NB4 (cell line): ENCODE data around the gene PASK.

Source experiments
- CTCF ChIP-seq: IDR thresholded peaks from one replicate; pipeline ENCODE4 v1.5.1; 2012; ENCODE audit warnings: low read depth, low read length
- MYC ChIP-seq: IDR thresholded peaks from 2 replicates; pipeline ENCODE4 v1.6.1; 2011; ENCODE audit warnings: low read depth, low read length
- POLR2A ChIP-seq: IDR thresholded peaks from 2 replicates; pipeline ENCODE4 v1.6.1; 2011; ENCODE audit warnings: mild to moderate bottlenecking; ENCODE audit not compliant: insufficient read length; ENCODE audit errors: extremely low read depth
- TF ChIP-seq, protein P1 (sequence below): IDR thresholded peaks from 2 replicates; pipeline ENCODE4 v1.6.1; 2011; ENCODE audit warnings: low read depth, low read length

- TF ChIP-seq CTCF (no peak), POLR2A (no peak), MYC (no peak)
- TF ChIP-seq, protein P1, sequence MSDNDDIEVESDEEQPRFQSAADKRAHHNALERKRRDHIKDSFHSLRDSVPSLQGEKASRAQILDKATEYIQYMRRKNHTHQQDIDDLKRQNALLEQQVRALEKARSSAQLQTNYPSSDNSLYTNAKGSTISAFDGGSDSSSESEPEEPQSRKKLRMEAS, result no peak
These were observed 1.9 kb downstream of the PASK start for GRCh38 chr2:241147336-241147735.
